Panc1 (cell line): ENCODE measurements around the gene STAT3. TPM values are rescaled to one million over a fixed set of nuclear protein-coding genes. Genes with fewer than 3 reads are reported as not detected.

Experiments
- ATAC-seq: fragments of 200-7000 bp; cut with Tn5 transposase; 2 replicates; pipeline ENCODE4 v1.9.1; 2020; ENCODE audit warnings: mild to moderate bottlenecking, moderate library complexity
- BruUV-seq: library from RNA; stranded (reverse); fragments of 400-500 nt; replicated peaks from 2 replicates; lab custom pipeline; 2021; lab: Mats Ljungman, UMichigan
- CTCF ChIA-PET: fragments of 300-600 bp; sonication (Branson Sonifier 250); formaldehyde crosslinking; loops from one replicate; lab custom pipeline; 2022; ENCODE audit warnings: antibody characterized with exemption; lab: Charles Lee
- POLR2A ChIA-PET: fragments of 300-600 bp; sonication (Branson Sonifier 250); formaldehyde crosslinking; loops from one replicate; lab custom pipeline; 2022; ENCODE audit warnings: antibody characterized with exemption; lab: Charles Lee
- DNase-seq: peaks from one replicate; pipeline ENCODE4 v3.0.0-alpha.2; 2010; ENCODE audit warnings: low read depth, low spot score
- H3K27ac ChIP-seq: 2 replicates; pipeline ENCODE4 v1.5.1; 2011; ENCODE audit warnings: mild to moderate bottlenecking, low read length, inconsistent platforms
- H3K27me3 ChIP-seq: fragments of 200-500 bp; sonication (Bioruptor generic); 2 replicates; pipeline ENCODE4 v1.6.0; 2014; ENCODE audit warnings: low read length, inconsistent platforms; ENCODE audit not compliant: control insufficient read depth, insufficient read depth
- H3K36me3 ChIP-seq: fragments of 200-500 bp; sonication (Bioruptor generic); 2 replicates; pipeline ENCODE4 v1.5.1; 2014; ENCODE audit warnings: inconsistent platforms, mild to moderate bottlenecking, low read length, moderate library complexity; ENCODE audit not compliant: control insufficient read depth, insufficient read depth
- H3K4me1 ChIP-seq: 2 replicates; pipeline ENCODE4 v1.5.1; 2011; ENCODE audit warnings: inconsistent platforms, mild to moderate bottlenecking, low read length, moderate library complexity; ENCODE audit not compliant: control insufficient read depth, insufficient read depth
- H3K4me3 ChIP-seq, 2 experiments: 2 replicates each; pipeline ENCODE4 v1.5.1; 2011 to 2012; ENCODE audit warnings: low read depth in 2 of 2, low read length in 2 of 2, mild to moderate bottlenecking in 2 of 2, inconsistent platforms in 1 of 2, moderate library complexity in 1 of 2
- H3K9me3 ChIP-seq: fragments of 200-500 bp; sonication (Bioruptor generic); 2 replicates; pipeline ENCODE4 v1.5.1; 2014; ENCODE audit warnings: low read depth, mild to moderate bottlenecking, inconsistent platforms, low read length, moderate library complexity; ENCODE audit not compliant: control insufficient read depth, insufficient read depth
- CTCF ChIP-seq: fragments of 450-650 bp; IDR thresholded peaks from 2 replicates; pipeline ENCODE4 v1.5.1; 2017; ENCODE audit warnings: mild to moderate bottlenecking
- POLR2AphosphoS5 ChIP-seq: IDR thresholded peaks from 2 replicates; pipeline ENCODE4 v1.6.1; 2012; ENCODE audit warnings: mild to moderate bottlenecking, low read depth, low read length, moderate library complexity
- REST ChIP-seq, 2 experiments: IDR thresholded peaks; 2 replicates each; pipeline ENCODE4 v1.6.1; 2011 to 2012; ENCODE audit warnings: low read depth in 2 of 2, control low read depth in 1 of 2, low read length in 1 of 2, mild to moderate bottlenecking in 1 of 2, moderate library complexity in 1 of 2; ENCODE audit not compliant: insufficient read depth in 1 of 2
- SIN3A ChIP-seq: IDR thresholded peaks from 2 replicates; pipeline ENCODE4 v1.6.1; 2012; ENCODE audit warnings: low read depth, mild to moderate bottlenecking, low read length, moderate library complexity, borderline replicate concordance; ENCODE audit not compliant: insufficient read depth
- TCF7L2 ChIP-seq: IDR thresholded peaks from 2 replicates; pipeline ENCODE4 v1.6.1; 2011; ENCODE audit warnings: mild to moderate bottlenecking, low read depth, low read length, inconsistent platforms
- in situ Hi-C: cut with HindIII; loops from 2 replicates; pipeline ENCODE4 v1.10.0; 2016; ENCODE audit warnings: low sequenced_read_pairs, low pct_unique_long_range_greater_than_20kb
- intact Hi-C: fragments of 100-400 bp; cut with micrococcal nuclease; formaldehyde crosslinking; loops from one replicate; pipeline ENCODE4 v1.10.0; 2022; ENCODE audit not compliant: unreplicated experiment
- total RNA-seq: library from RNA; stranded (reverse); gene quantifications from one replicate; pipeline ENCODE4 v1.2.1, GENCODE V29; 2021; ENCODE audit not compliant: unreplicated experiment

Gene STAT3
- total RNA-seq, 1 experiment from 2014 or later, result 287 TPM

GRCh38 chr17:42404326-42405055, 16.2 kb upstream of the STAT3 start:
- Histone ChIP-seq H3K27ac (peak overlapping the region; percentile 25), H3K27me3 (no peaks in the 10 kb centered on the region), H3K4me1 (peaks cover 55% of the 10 kb centered on the region), H3K9me3 (no peaks in the 10 kb centered on the region), H3K4me3 (no peak overlapping the region), H3K36me3 (no peaks in the 10 kb centered on the region)
- no TSS peak for BruUV-seq
- ATAC-seq, result no peak
- intact Hi-C loops (no loop called here), in situ Hi-C loops (no loop called here)
- ChIA-PET POLR2A (no interaction called here), CTCF (no interaction called here)
- TF ChIP-seq POLR2AphosphoS5, result no peak
- TF ChIP-seq SIN3A, result no peak
- TF ChIP-seq REST (IDR thresholded peaks at IDR 0.05; ENCODE audit: insufficient read depth in 1 of 2, low read depth in 2 of 2, low read length in 1 of 2), result no peak
- no peak for DNase-seq

- in situ Hi-C loops (no loop called here), intact Hi-C loops (no loop called here)
- H3K4me3 ChIP-seq, result no peak overlapping the region
- ChIA-PET CTCF (interaction anchor here (0.6 kb wide), 1 partner anchor 71 kb away, joined by 5 read pairs; no protein-coding TSS in a partner anchor), POLR2A (interaction anchor here (0.5 to 0.7 kb wide), 2 partner anchors 44 to 54 kb away, joined by 3 to 6 read pairs; no protein-coding TSS in a partner anchor)
- no peaks in the 10 kb centered on the region for H3K9me3 ChIP-seq
- H3K27me3 ChIP-seq, result no peaks in the 10 kb centered on the region
- no peak for ATAC-seq
- peak overlapping the region; percentile 78 for H3K27ac ChIP-seq
- TF ChIP-seq POLR2AphosphoS5 (no peak), CTCF (peak; percentile 29; the same call in 1 of the 2 replicates), SIN3A (no peak), REST (IDR thresholded peaks at IDR 0.05; ENCODE audit: insufficient read depth in 1 of 2, low read depth in 2 of 2, low read length in 1 of 2) (no peak), TCF7L2 (no peak)
- H3K36me3 ChIP-seq, result no peaks in the 10 kb centered on the region
- no peak for DNase-seq
- BruUV-seq, result no TSS peak
- peaks cover 62% of the 10 kb centered on the region for H3K4me1 ChIP-seq
These were observed 14.9 kb upstream of the STAT3 start for GRCh38 chr17:42403150-42403549.
